ENCODE results near the gene TPSB2. TPM values are rescaled to one million over a fixed set of nuclear protein-coding genes. Genes with fewer than 3 reads are reported as not detected.
"Not testable (repeated sequence)": the region's sequence is repeated elsewhere in the genome, so short reads cannot be mapped to it uniquely, and the experiment has no call there.

The TPSB2 gene
- total RNA-seq, 2 donors from 2014 or later = 9.3 to 18.9 TPM

GRCh38 chr16:1262846-1263221 is 32.9 kb upstream of the TPSB2 start:
- ATAC-seq = no peak
- intact Hi-C loops (cut with DNase I) = no loop called here
- DNase-seq = no peak

DNA sequence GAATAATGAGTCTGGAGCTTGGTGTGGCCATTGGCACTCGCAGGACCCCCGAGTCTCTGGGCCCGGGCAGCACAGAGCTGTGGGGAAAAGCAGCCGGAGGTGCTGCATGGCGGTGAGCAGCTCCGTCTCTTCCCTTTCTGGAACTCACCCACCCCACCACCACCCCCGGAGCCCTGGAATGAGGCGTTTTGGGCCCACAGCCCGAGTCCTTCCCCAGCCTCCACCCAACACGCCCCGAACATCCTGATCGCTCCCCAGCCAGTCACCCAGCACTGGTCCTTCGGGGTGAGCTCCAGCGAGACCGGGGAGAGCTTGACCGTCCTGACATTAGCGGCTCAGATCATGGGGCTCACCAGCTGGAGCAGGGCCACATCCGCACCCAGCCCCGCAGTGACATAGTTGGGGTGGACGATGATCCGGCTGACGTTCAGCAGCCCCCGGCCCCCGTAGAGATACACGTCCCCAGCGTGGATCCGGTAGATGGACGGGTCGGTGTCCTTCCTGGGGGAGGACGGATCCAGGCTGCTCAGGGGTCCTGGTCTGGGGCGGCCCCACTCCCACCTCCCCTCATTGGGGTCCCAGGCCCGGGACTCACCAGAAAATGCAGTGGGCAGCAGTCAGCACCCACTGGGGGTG is 32.3 kb upstream of the TPSB2 start:
- intact Hi-C loops (cut with DNase I) = no loop called here
- DNase-seq (no peak), ATAC-seq (no peak)

GRCh38 chr16:1261131-1261892 is 31.3 kb upstream of the TPSB2 start:
- DNase-seq (no peak), ATAC-seq (no peak)
- intact Hi-C loops (cut with DNase I) = no loop called here

GRCh38 chr16:1260101-1260680 is 30.2 kb upstream of the TPSB2 start:
- DNase-seq (no peak), ATAC-seq (no peak)
- intact Hi-C loops (cut with DNase I) = no loop called here

GRCh38 chr16:1259760-1260068 is 29.7 kb upstream of the TPSB2 start:
- intact Hi-C loops (cut with DNase I) = no loop called here
- ATAC-seq (no peak), DNase-seq (no peak)

DNA sequence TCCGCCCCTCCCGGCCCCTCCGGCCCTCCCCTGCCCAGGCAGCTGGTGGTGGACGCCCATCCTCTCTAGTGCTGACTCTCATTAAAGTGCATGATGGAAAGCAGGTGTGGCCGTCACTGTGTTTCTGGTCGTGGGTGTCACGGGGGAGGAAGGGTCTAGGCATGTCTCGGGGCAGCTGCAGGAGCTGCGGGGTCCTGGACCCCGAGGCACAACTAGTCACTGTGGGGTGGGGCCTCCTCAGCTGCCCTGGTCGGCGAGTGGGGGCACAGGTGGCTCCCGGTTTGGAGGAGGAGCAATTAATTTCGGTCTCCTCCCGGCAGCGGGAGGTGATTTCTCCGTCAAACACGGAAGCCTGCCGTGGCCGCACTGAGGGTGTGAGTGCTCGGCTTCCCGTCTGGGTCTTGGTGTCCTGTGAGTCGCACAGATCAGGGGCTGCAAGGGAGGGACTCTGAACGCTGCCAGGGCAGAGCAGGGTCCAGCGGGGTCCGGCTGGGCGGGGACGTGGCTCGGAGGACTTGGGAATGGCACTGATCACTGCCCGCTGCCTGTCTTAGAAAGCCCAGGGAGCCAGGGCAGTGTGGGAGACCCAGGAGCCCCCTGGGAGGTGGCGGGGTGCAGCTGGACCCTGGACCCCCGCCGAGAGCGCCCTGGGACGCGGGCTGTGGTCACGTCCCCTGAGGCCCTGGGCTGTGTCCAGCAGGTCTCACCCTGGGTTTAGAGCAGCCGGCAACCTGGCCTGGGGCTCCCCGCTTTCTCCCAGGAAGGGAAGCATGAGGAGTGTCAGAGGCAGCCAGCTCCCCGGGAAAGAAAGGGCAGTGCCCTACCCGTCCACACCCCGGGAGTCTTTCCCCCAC is 29.1 kb upstream of the TPSB2 start:
- DNase-seq (no peak), ATAC-seq (no peak)
- intact Hi-C loops (cut with DNase I) = no loop called here

- intact Hi-C loops (cut with DNase I) = no loop called here
- DNase-seq (no peak), ATAC-seq (no peak)
Observed at GRCh38 chr16:1258225-1258600, 28.2 kb upstream of the TPSB2 start.

GRCh38 chr16:1257561-1258224 is 27.7 kb upstream of the TPSB2 start:
- intact Hi-C loops (cut with DNase I) = no loop called here
- ATAC-seq (no peak), DNase-seq (no peak)

DNA sequence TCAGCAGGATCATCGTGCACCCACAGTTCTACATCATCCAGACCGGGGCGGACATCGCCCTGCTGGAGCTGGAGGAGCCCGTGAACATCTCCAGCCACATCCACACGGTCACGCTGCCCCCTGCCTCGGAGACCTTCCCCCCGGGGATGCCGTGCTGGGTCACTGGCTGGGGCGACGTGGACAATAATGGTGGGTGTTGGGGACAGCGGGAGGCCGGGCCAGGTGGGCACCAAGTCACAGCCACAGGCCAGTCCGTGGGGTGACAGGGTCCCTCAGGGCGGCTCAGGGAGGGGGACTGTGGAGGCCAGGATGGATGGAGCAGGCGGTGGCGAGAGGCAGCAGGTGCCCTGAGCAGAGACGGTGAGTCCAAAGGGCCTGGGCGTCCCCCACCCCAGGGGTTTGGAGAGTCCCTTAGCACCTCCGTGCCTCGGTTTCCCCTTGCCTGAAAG is 26.9 kb upstream of the TPSB2 start:
- DNase-seq (no peak), ATAC-seq (no peak)
- intact Hi-C loops (cut with DNase I) = no loop called here

- ATAC-seq, DNase-seq: not testable (repeated sequence)
Observed at GRCh38 chr16:1256296-1256873, 26.4 kb upstream of the TPSB2 start.

DNA sequence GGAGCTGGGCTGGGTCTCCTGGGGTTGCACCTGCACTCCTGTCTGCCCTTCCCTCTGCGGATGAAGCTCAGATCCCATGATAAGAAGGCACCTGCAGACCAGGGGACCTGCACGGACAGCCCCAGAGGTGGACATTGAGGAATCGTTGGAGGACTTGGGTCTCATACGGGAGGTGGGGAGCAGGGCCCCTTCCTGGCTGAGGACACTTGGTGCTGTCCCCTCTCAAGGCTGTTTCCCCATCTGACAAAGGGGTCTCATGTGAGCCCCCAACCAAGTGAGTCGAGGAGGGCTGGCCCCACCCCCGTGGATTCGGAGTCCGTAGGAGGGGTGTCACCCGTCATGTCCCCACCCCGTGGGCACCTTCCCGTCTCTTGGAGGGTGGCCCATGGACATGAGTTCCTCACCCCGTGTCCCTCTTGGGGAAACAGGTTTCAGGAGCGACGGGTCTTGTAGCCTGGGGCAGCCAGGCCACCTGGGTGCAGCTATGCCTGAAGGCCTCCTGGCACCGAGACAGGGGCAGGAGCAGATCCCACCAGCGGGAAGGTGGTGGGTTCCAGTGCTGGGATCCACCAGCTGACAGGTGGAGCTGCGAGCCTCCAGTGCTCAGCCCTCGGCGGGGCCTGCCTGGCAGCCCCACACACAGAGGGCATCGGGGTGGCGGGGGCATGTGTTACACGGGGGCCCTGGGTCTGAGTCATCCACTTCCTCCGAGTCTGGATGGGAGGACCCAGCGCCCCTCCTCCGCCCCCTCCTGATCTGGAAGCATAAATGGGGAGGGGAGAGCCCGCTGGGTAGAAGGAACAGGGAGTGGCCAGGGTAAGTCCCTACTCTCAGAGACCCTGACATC is 25.5 kb upstream of the TPSB2 start, which contains the start of gene TPSD1:
TPSD1 (plus strand) TSS at position 794 of the 847 bp plus-strand sequence. CDS start 212 bp downstream, outside the sequence.
- intact Hi-C loops (cut with DNase I); ATAC-seq; DNase-seq: not testable (repeated sequence)

More at GRCh38 chr16:1256296-1256873, 26.4 kb upstream of the TPSB2 start:
- intact Hi-C loops (cut with DNase I) = not testable (repeated sequence)

DNA sequence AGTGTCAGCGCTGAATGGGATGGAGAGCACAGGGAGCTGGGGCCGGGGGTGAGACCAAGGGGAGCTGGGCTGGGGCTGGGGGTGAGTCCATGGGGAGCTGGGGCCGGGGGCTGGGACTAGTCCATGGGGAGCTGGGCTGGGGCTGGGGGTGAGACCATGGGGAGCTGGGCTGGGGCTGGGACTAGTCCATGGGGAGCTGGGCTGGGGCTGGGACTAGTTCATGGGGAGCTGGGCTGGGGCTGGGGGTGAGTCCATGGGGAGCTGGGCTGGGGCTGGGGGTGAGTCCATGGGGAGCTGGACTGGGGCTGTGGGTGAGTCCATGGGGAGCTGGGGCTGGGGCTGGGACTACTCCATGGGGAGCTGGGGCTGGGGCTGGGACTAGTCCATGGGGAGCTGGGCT is 24.8 kb upstream of the TPSB2 start:
- DNase-seq = peak; percentile 4
- intact Hi-C loops (cut with DNase I); ATAC-seq: not testable (repeated sequence)

GRCh38 chr16:1253701-1254364 is 23.8 kb upstream of the TPSB2 start:
- intact Hi-C loops (cut with DNase I); DNase-seq: not testable (repeated sequence)
- peak; percentile 50 to 61 for ATAC-seq

DNA sequence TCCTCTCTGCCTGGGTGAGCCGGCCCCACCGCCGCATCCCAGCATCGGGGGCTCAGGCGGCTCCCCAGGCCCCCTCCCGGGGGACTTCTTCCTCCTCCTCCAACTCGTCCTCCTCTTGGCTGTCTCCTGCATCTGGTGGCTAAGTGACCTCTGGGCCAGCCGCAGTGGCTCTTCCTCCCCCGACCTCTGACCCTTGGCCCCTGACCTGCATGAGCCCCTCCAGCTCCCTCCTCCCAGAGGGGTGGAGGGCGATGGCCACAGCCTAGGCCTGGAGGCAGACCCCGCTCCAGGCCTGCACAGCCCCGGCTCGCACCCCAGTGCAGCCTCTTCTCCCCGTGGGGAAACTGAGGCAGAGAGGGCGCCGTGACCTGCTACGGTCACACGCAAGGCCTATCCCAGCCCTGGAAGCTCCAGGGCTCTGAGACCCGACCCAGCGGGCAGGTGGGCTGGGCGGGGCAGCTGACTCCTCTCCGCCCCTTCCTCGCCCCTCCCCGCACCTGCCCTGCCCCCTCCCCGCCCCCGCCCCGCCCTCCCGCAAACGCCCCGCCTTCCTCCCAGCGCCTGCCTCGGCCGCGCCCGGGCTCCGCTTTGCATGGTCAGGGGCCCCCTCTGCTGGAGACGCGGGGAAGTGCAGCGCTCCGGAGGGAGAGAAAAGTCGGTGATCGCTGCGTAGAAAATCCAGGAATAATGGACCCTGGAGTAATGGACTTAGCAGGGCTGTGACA is 19.2 kb upstream of the TPSB2 start:
- intact Hi-C loops (cut with DNase I); DNase-seq: not testable (repeated sequence)
- ATAC-seq = peak; percentile 60 to 61

DNA sequence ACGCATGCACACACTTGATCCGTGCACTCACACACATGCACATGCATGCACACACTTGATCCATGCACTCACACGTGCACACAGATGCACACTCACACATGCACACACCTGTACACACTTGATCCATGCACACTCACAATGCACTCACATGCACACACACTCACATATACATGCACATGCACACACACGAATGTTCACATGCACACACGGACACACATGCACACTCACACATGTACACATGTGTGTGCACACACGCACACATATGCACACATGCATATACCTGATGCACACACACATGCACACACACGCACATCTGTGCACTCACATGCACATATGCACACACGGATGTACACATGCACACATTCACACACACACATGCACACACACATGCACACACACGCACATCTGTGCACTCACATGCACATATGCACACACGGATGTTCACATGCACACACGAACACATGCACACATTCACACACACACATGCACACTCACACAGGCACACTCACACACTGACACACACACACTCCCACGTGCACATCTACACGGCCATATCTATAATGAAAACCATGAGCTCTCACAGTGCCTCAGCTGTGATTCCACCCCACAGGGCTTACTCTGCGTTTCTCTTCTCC is 18.0 kb upstream of the TPSB2 start:
- DNase-seq; ATAC-seq; intact Hi-C loops (cut with DNase I): not testable (repeated sequence)

- ATAC-seq = no peak
- DNase-seq = peak; percentile 12
- intact Hi-C loops (cut with DNase I) = no loop called here
Observed at GRCh38 chr16:1245452-1246020, 15.6 kb upstream of the TPSB2 start.

Data from left cardiac atrium (tissue), 4 donors.